ENCODE measurements around the gene HEXB.

HEXB gene

DNA sequence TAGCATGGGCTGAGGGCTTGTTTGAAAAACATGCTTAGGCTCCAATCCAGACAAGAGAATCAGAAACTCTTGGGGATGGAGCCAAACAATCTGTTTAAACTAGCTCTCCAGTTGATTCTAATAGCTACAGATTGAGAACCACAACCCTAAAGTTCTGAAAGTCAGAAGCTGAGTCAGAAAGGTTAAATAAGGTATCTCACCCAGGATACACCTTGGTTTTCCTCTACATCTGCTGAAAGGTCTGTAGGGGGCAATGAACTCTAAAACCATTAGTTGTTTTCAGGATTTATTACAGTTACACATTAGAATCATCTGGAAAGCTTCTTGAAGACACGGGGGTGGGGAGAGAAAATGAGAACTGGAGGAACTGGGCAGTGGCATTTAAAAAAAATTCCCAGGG, 76.2 kb downstream of the HEXB start:
- no peak for DNase-seq

DNA sequence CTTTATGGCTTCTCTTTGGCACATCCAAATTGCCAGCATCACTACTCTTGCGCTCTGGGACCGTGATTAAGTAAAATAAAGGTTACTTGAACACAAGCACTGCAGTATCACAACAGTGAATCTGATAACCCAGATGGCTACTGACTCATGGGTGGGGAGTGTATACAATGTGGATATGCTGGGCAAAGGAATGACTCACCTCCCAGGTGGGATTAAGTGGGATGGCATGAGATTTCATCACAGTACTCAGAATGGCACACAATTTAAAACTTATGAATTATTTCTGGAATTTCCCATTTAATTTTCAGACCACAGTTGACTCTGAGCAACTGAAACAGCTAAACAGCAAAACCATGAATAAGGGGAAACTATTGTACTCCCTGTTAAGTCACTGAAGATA, 77.6 kb downstream of the HEXB start:
- peak; percentile 63 for DNase-seq

DNA sequence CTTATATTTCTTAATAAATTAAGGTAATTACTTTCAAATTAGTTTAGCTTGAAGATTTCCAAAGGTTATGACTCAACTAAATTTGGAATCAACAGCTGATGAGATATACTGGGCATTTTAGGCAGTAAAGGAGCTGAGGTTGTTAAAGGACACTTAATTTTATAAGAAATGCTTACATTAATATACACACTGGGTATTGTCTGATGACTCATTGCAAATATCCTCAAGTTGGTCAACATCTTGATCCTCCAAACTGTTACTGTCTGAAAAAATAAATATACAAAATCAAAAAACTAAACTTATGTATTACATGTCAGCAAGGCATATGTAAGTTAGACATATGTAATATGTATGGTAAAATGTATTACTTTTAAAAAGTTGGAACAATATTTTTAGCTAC, 78.5 kb downstream of the HEXB start:
- no peak for DNase-seq

DNA sequence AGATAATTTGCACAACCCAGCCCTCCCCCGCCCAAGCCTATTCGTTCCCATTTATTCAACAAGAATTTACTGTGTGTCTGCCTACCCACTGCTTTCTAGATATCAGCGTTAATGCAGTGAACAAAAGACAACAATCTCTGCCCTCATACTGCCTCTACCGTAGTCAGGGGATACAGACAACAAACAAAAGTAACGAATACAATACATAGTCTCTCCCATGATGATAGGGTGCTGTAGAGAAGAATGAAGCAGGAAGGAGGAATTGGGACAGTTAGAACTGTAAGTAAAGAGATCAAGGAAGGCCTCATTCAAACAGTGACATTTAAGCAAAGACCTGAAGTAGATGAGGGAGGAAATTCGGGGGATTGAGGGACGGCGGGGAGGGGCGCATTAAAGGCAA, 80.2 kb downstream of the HEXB start:
- DNase-seq = no peak

DNA sequence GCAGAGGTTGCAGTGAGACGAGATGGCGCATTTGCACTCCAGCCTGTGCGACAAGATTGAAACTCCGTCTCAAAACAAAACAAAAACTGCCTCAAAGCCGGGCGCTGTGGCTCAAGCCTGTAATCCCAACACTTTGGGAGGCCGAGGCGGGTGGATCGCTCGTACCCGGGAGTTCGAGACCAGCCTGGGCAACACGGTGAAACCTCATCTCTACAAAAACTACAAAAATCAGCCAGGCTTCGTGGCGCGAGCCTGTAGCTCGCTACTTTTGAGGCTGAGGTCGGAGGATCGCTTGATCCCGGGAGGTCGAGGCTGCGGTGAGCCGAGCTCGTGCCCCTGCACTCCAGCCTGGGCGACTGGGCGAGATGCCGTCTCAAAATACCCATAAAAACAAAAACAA, 80.9 kb downstream of the HEXB start:
- no peak for DNase-seq

DNA sequence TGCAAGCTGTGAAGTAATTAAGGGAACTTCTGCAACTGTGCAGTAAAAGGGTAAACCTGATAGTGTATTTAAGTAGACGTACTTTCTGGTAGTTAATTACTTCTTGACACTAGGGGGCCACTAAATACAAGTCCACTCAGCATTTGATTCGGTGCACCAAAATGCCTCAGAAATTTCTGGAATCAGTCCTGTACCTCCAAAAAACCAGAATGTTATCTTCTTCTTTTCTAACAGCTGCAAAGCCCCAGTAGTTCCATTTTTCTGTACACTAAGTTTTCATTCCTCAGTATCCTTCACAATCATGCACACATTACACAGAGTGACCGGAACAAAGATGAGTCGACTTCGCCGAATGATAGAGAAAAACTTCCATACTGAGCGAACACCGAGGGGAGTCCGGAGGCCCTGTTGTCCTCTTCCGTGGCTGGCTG, 81.4 kb downstream of the HEXB start:
- peak; percentile 51 for DNase-seq

DNA sequence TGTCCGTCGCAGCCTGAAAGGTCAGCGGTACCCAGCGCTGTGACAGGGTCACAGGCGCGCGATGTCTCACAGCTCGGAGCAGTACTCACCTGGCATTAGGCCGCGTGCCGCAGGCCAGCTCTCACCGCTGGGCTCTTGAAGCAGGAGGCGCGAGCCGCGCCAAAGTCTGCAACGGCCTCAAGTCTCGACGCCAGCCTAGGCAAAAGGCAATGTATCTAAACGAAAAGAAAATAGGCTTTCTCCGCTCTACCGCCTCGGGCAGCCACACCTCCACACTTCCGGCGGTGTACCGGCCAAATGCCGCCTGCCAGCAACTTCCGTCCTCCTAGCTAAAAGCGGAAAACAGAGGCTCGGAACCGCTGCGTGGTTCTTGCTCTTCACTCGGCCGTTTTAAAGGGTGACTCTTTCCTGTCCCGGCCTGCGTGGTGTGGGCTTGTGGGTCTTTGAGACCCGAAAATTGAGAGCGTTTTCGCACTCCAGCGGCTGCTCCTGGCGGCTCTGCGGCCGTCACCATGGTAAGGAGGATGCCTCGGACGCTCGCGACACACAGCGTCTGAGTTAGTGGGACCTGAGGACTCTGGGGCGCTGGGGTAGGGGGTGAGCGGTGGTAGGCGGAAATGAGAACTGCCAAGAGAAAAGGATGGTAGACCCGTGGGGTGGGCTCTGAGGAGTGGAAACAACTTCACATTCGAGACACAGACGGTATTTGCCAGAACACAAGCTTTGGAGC, 82.0 kb downstream of the HEXB start, which contains the start of the genes GFM2 and NSA2:
Gene GFM2 (minus strand): TSS at position 269 of the 730 bp plus-strand sequence. CDS start 3,375 bp downstream, outside the sequence.
Gene NSA2 (plus strand): TSS at position 401 of the 730 bp plus-strand sequence. CDS start 112 bp downstream, at position 513.
- DNase-seq = peak; percentile 89

DNA sequence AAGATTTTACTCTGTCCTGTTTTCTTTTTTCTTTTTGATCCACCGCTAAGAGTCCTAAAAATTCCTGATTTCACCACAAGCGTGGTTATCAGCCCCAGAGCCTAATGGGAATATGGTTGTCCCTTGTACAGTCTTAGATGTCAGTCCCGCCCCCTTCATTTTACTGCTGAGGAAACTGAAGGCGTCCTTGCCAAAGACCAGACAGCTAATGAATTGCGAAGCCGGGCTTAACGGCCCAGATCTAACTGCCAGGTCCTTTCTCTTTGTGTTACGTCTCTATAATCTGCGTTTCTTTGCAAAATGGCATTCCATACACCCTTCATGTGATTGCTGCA, 82.5 kb downstream of the HEXB start:
- no peak for DNase-seq

All from kidney glomerular epithelial cell (primary cell).